GM21825 (cell line): ENCODE measurements around the gene MLIP.
"Not testable (repeated sequence)": the region's sequence is repeated elsewhere in the genome, so short reads cannot be mapped to it uniquely, and the experiment has no call there.

Experiments
- ATAC-seq: cut with Tn5 transposase; IDR thresholded peaks from one replicate; pipeline ENCODE4 v1.9.1; 2021; ENCODE audit warnings: mild to moderate bottlenecking, moderate library complexity; ENCODE audit not compliant: unreplicated experiment

Gene MLIP

GRCh38 chr6:54111341-54112045, at the start of gene MLIP:
Gene MLIP, plus strand, starts transcription at chr6:54111443. Its CDS starts 37 bp downstream, at chr6:54111480.
- ATAC-seq: no peak

- ATAC-seq: no peak
Measured at GRCh38 chr6:54063228-54063539, 48.1 kb upstream of the MLIP start.

- ATAC-seq: no peak
Measured at GRCh38 chr6:54068694-54069093, 42.5 kb upstream of the MLIP start.

- ATAC-seq: no peak
Measured at GRCh38 chr6:54070025-54070424, 41.2 kb upstream of the MLIP start.

- ATAC-seq: no peak
Measured at GRCh38 chr6:54071821-54072340, 39.4 kb upstream of the MLIP start.

- no peak for ATAC-seq
Measured at GRCh38 chr6:54072635-54073313, 38.5 kb upstream of the MLIP start.

GRCh38 chr6:54073487-54073886, 37.8 kb upstream of the MLIP start:
- no peak for ATAC-seq

GRCh38 chr6:54074109-54074508, 37.1 kb upstream of the MLIP start:
- ATAC-seq: no peak

GRCh38 chr6:54074578-54075195, 36.6 kb upstream of the MLIP start:
- no peak for ATAC-seq

- no peak for ATAC-seq
Measured at GRCh38 chr6:54076159-54076789, 35.0 kb upstream of the MLIP start.

- ATAC-seq: not testable (repeated sequence)
Measured at GRCh38 chr6:54081499-54081898, 29.7 kb upstream of the MLIP start.

GRCh38 chr6:54083287-54083686, 28.0 kb upstream of the MLIP start:
- ATAC-seq: no peak

- no peak for ATAC-seq
Measured at GRCh38 chr6:54084231-54084630, 27.0 kb upstream of the MLIP start.

- no peak for ATAC-seq
Measured at GRCh38 chr6:54085047-54085446, 26.2 kb upstream of the MLIP start.

GRCh38 chr6:54085541-54085940, 25.7 kb upstream of the MLIP start:
- ATAC-seq: no peak

- ATAC-seq: no peak
Measured at GRCh38 chr6:54086439-54086838, 24.8 kb upstream of the MLIP start.

- ATAC-seq: no peak
Measured at GRCh38 chr6:54087721-54088120, 23.5 kb upstream of the MLIP start.

GRCh38 chr6:54093326-54093948, 17.8 kb upstream of the MLIP start:
- no peak for ATAC-seq

- no peak for ATAC-seq
Measured at GRCh38 chr6:54094293-54094692, 16.9 kb upstream of the MLIP start.

- ATAC-seq: no peak
Measured at GRCh38 chr6:54094786-54095185, 16.5 kb upstream of the MLIP start.

- ATAC-seq: no peak
Measured at GRCh38 chr6:54095723-54096122, 15.5 kb upstream of the MLIP start.
